GM12878 (cell line): ENCODE results near the gene VCPKMT. TPM values are rescaled to one million over a fixed set of nuclear protein-coding genes. Genes with fewer than 3 reads are reported as not detected.

Source experiments
- ATF3 ChIP-seq: IDR thresholded peaks from 2 replicates; pipeline ENCODE4 v1.6.1; 2011; ENCODE audit warnings: low read depth, mild to moderate bottlenecking, low read length, moderate library complexity, borderline replicate concordance; ENCODE audit errors: extremely low read depth
- ATF7 ChIP-seq: fragments of 450-650 bp; IDR thresholded peaks from 2 replicates; pipeline ENCODE4 v1.6.1; 2016; ENCODE audit warnings: low read depth, mild to moderate bottlenecking
- BHLHE40 ChIP-seq, 2 experiments: fragments of 450-650 bp in 1 of 2; IDR thresholded peaks; 2 replicates each; pipeline ENCODE4 v1.6.1; 2011 to 2017; ENCODE audit warnings: low read depth in 2 of 2, borderline replicate concordance in 1 of 2, improper control_type of control experiment in 1 of 2, low read length in 1 of 2, mild to moderate bottlenecking in 1 of 2
- CEBPB ChIP-seq, 2 experiments: fragments of 150-350 bp in 1 of 2; IDR thresholded peaks; 2 replicates each; pipeline ENCODE4 v1.6.1; 2012 to 2014; ENCODE audit warnings: low read depth in 2 of 2, low read length in 2 of 2, borderline replicate concordance in 1 of 2, inconsistent platforms in 1 of 2
- FOS ChIP-seq: IDR thresholded peaks from 3 replicates; pipeline ENCODE4 v1.6.1; 2011; ENCODE audit warnings: borderline replicate concordance; ENCODE audit not compliant: insufficient read length; ENCODE audit errors: extremely low read depth
- GATAD2B ChIP-seq: fragments of 450-650 bp; conservative IDR thresholded peaks from 2 replicates; pipeline ENCODE4 v1.6.1; 2017; ENCODE audit warnings: low read depth, mild to moderate bottlenecking, moderate library complexity
- IRF3 ChIP-seq: fragments of 450-650 bp; IDR thresholded peaks from 2 replicates; pipeline ENCODE4 v1.6.1; 2014; ENCODE audit warnings: mild to moderate bottlenecking
- JUNB ChIP-seq: IDR thresholded peaks from 2 replicates; pipeline ENCODE4 v1.6.1; 2016; ENCODE audit warnings: antibody characterized with exemption, mild to moderate bottlenecking
- KAT2A ChIP-seq: conservative IDR thresholded peaks from 2 replicates; pipeline ENCODE4 v1.6.1; 2011; ENCODE audit warnings: low read depth, low read length; ENCODE audit not compliant: control insufficient read depth
- MEF2B ChIP-seq: fragments of 450-650 bp; IDR thresholded peaks from 2 replicates; pipeline ENCODE4 v1.6.1; 2018; ENCODE audit warnings: mild to moderate bottlenecking, moderate library complexity; ENCODE audit not compliant: partially characterized antibody, poor library complexity, severe bottlenecking
- NR2C2 ChIP-seq: IDR thresholded peaks from 2 replicates; pipeline ENCODE4 v1.6.1; 2011; ENCODE audit warnings: borderline replicate concordance, low read depth; ENCODE audit not compliant: control insufficient read depth, insufficient read length
- REST ChIP-seq: IDR thresholded peaks from 2 replicates; pipeline ENCODE4 v1.6.1; 2012; ENCODE audit warnings: mild to moderate bottlenecking, low read depth, low read length
- SUZ12 ChIP-seq: fragments of 200-600 bp; sonication (generic); IDR thresholded peaks from one replicate; pipeline ENCODE4 v1.6.1; 2018; ENCODE audit warnings: antibody characterized with exemption, mild to moderate bottlenecking; ENCODE audit not compliant: unreplicated experiment
- YBX1 ChIP-seq: fragments of 450-650 bp; IDR thresholded peaks from 2 replicates; pipeline ENCODE4 v1.6.1; 2016; ENCODE audit warnings: antibody characterized with exemption
- ZNF207 ChIP-seq: fragments of 450-650 bp; IDR thresholded peaks from 2 replicates; pipeline ENCODE4 v1.6.1; 2014; ENCODE audit warnings: antibody characterized with exemption, mild to moderate bottlenecking, borderline replicate concordance
- ZNF622 ChIP-seq: fragments of 450-650 bp; IDR thresholded peaks from 2 replicates; pipeline ENCODE4 v1.6.1; 2017; ENCODE audit warnings: mild to moderate bottlenecking, inconsistent platforms
- polyA plus RNA-seq, 11 experiments: library from polyadenylated mRNA; depleted of rRNA in 4 of 11; unstranded in 6 of 11; stranded (reverse) in 5 of 11; fragments of >200 nt; fragmentation: Nextera tagmentation in 4 of 11; fragmentation: Illumina TruSeq in 1 of 11; extraction: Ambion mirVana in 4 of 11; extraction: Trizol in 1 of 11; gene quantifications; 1 replicate in 1 of 11; 2 replicates in 10 of 11; pipeline versions ENCODE4 v1.2.1 to v1.2.3, GENCODE V29; 2011 to 2016; ENCODE audit warnings: inconsistent platforms in 2 of 11, missing spikeins in 2 of 11, low read depth in 1 of 11
- total RNA-seq, 4 experiments: library from RNA; depleted of rRNA in 3 of 4; stranded (reverse); fragments of >200 nt in 3 of 4; fragmentation: Illumina TruSeq in 1 of 4; extraction: Trizol in 1 of 4; gene quantifications; 2 replicates each; pipeline versions ENCODE4 v1.2.1 to v1.2.3, GENCODE V29; 2013 to 2021
- TF ChIP-seq, protein P1 (sequence below): fragments of 450-650 bp; IDR thresholded peaks from 2 replicates; pipeline ENCODE4 v1.6.1; 2018; ENCODE audit warnings: mild to moderate bottlenecking, low read depth, moderate library complexity; ENCODE audit not compliant: partially characterized antibody
- TF ChIP-seq, protein P2 (sequence below): IDR thresholded peaks from 2 replicates; pipeline ENCODE4 v1.6.1; 2012; ENCODE audit warnings: low read depth, low read length, improper control_type of control experiment

Gene VCPKMT
- total and polyA plus RNA-seq, 10 of the 15 experiments (the other 5 are each of a cell fraction or from before 2014, with no cell fraction given), result 8.5 to 18.4 (median 12.8) TPM

GRCh38 chr14:50116181-50116956 lies at the start of gene VCPKMT (continued):
- no peak for TF ChIP-seq IRF3
- TF ChIP-seq SUZ12, result no peak
- no peak for TF ChIP-seq KAT2A
- no peak for TF ChIP-seq CEBPB (IDR thresholded peaks at IDR 0.05; ENCODE audit: borderline replicate concordance in 1 of 2, low read depth in 2 of 2, low read length in 2 of 2)
- TF ChIP-seq NR2C2, result no peak
- no peak for TF ChIP-seq REST
- TF ChIP-seq JUNB, result no peak
- peak; percentile 68; the same call in 1 of the 2 replicates for TF ChIP-seq ATF3
- peak in 1 of 2 experiments; percentile 72; a peak in 3 of 4 replicates for TF ChIP-seq BHLHE40 (IDR thresholded peaks at IDR 0.05; ENCODE audit: borderline replicate concordance in 1 of 2, low read depth in 2 of 2, low read length in 1 of 2)
- TF ChIP-seq ATF7, result no peak
- TF ChIP-seq GATAD2B, result peak; percentile 80
- TF ChIP-seq, protein P1, sequence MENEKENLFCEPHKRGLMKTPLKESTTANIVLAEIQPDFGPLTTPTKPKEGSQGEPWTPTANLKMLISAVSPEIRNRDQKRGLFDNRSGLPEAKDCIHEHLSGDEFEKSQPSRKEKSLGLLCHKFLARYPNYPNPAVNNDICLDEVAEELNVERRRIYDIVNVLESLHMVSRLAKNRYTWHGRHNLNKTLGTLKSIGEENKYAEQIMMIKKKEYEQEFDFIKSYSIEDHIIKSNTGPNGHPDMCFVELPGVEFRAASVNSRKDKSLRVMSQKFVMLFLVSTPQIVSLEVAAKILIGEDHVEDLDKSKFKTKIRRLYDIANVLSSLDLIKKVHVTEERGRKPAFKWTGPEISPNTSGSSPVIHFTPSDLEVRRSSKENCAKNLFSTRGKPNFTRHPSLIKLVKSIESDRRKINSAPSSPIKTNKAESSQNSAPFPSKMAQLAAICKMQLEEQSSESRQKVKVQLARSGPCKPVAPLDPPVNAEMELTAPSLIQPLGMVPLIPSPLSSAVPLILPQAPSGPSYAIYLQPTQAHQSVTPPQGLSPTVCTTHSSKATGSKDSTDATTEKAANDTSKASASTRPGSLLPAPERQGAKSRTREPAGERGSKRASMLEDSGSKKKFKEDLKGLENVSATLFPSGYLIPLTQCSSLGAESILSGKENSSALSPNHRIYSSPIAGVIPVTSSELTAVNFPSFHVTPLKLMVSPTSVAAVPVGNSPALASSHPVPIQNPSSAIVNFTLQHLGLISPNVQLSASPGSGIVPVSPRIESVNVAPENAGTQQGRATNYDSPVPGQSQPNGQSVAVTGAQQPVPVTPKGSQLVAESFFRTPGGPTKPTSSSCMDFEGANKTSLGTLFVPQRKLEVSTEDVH, result no peak
- TF ChIP-seq FOS, result no peak
- no peak for TF ChIP-seq YBX1
- TF ChIP-seq MEF2B, result peak; percentile 15
- 0 out of 2 replicates have a peak, but pooled peaks have one; percentile 61 for TF ChIP-seq ZNF207
- TF ChIP-seq, protein P2, sequence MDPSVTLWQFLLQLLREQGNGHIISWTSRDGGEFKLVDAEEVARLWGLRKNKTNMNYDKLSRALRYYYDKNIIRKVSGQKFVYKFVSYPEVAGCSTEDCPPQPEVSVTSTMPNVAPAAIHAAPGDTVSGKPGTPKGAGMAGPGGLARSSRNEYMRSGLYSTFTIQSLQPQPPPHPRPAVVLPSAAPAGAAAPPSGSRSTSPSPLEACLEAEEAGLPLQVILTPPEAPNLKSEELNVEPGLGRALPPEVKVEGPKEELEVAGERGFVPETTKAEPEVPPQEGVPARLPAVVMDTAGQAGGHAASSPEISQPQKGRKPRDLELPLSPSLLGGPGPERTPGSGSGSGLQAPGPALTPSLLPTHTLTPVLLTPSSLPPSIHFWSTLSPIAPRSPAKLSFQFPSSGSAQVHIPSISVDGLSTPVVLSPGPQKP, result peak; percentile 56; the same call in 1 of the 2 replicates
- no peak for TF ChIP-seq ZNF622
